Loucy (cell line): ENCODE results near the gene VKORC1.

Experiments
- H2AFZ ChIP-seq: fragments of 200-600 bp; sonication (generic); 2 replicates; pipeline ENCODE4 v1.6.0; 2016; ENCODE audit warnings: antibody characterized with exemption, mild to moderate bottlenecking, low read length, moderate library complexity
- H3F3A ChIP-seq: fragments of 200-600 bp; 2 replicates; pipeline ENCODE4 v1.6.0; 2016; ENCODE audit warnings: antibody characterized with exemption, low read depth, mild to moderate bottlenecking
- H3K27me3 ChIP-seq: fragments of 200-600 bp; sonication (generic); 2 replicates; pipeline ENCODE4 v1.6.1; 2014; ENCODE audit warnings: low read length, mild to moderate bottlenecking; ENCODE audit not compliant: insufficient read depth, poor library complexity, severe bottlenecking
- H3K36me3 ChIP-seq: fragments of 200-600 bp; sonication (generic); 2 replicates; pipeline ENCODE4 v1.6.1; 2016; ENCODE audit warnings: low read length; ENCODE audit not compliant: insufficient read depth
- H3K4me1 ChIP-seq: fragments of 200-600 bp; sonication (generic); 2 replicates; pipeline ENCODE4 v1.5.1; 2014; ENCODE audit warnings: low read length, mild to moderate bottlenecking; ENCODE audit not compliant: insufficient read depth, poor library complexity, severe bottlenecking
- H3K4me2 ChIP-seq: fragments of 200-600 bp; sonication (generic); 2 replicates; pipeline ENCODE4 v1.6.0; 2014; ENCODE audit warnings: antibody characterized with exemption, low read length, low read depth, mild to moderate bottlenecking; ENCODE audit not compliant: poor library complexity, severe bottlenecking
- H3K4me3 ChIP-seq: fragments of 200-600 bp; sonication (generic); 2 replicates; pipeline ENCODE4 v1.5.1; 2014; ENCODE audit warnings: low read length, mild to moderate bottlenecking, mixed read lengths; ENCODE audit not compliant: poor library complexity, severe bottlenecking
- H3K79me2 ChIP-seq: fragments of 200-600 bp; sonication (generic); 2 replicates; pipeline ENCODE4 v1.6.1; 2014; ENCODE audit warnings: low read length; ENCODE audit not compliant: insufficient read depth
- H3K9ac ChIP-seq: fragments of 200-600 bp; sonication (generic); 2 replicates; pipeline ENCODE4 v1.6.0; 2014; ENCODE audit warnings: mild to moderate bottlenecking, low read depth, low read length, moderate library complexity; ENCODE audit not compliant: poor library complexity, severe bottlenecking
- H3K9me2 ChIP-seq: fragments of 200-600 bp; sonication (generic); replicated peaks from 2 replicates; pipeline ENCODE4 v1.6.1; 2016; ENCODE audit warnings: low read depth, low read length, mixed read lengths
- H3K9me3 ChIP-seq: fragments of 200-600 bp; sonication (generic); 2 replicates; pipeline ENCODE4 v1.6.1; 2014; ENCODE audit warnings: mild to moderate bottlenecking, antibody characterized with exemption, low read length, low read depth; ENCODE audit not compliant: insufficient read depth
- H4K20me1 ChIP-seq: fragments of 200-600 bp; sonication (generic); 2 replicates; pipeline ENCODE4 v1.6.0; 2014; ENCODE audit warnings: antibody characterized with exemption, low read length, mild to moderate bottlenecking; ENCODE audit not compliant: insufficient read depth, poor library complexity, severe bottlenecking
- EZH2phosphoT487 ChIP-seq: fragments of 200-600 bp; IDR thresholded peaks from 2 replicates; pipeline ENCODE4 v1.6.1; 2018; ENCODE audit warnings: antibody characterized with exemption, mild to moderate bottlenecking, moderate library complexity, borderline replicate concordance
- TF ChIP-seq, protein P1 (sequence below): fragments of 200-600 bp; sonication (generic); conservative IDR thresholded peaks from 2 replicates; pipeline ENCODE4 v1.5.1; 2014; ENCODE audit warnings: mild to moderate bottlenecking, antibody characterized with exemption, low read length

The VKORC1 gene

GRCh38 chr16:31131416-31131815 is 36.8 kb upstream of the VKORC1 start:
- no peaks in the 10 kb centered on the region for H3F3A ChIP-seq
- H3K9me3 ChIP-seq = no peaks in the 10 kb centered on the region
- no peaks in the 10 kb centered on the region for H3K4me1 ChIP-seq
- H3K79me2 ChIP-seq = no peaks in the 10 kb centered on the region
- H3K4me2 ChIP-seq = no peak overlapping the region
- no peaks in the 10 kb centered on the region for H4K20me1 ChIP-seq
- no peaks in the 10 kb centered on the region for H3K27me3 ChIP-seq
- no peak overlapping the region for H3K9ac ChIP-seq
- no peak for TF ChIP-seq EZH2phosphoT487
- TF ChIP-seq, protein P1, sequence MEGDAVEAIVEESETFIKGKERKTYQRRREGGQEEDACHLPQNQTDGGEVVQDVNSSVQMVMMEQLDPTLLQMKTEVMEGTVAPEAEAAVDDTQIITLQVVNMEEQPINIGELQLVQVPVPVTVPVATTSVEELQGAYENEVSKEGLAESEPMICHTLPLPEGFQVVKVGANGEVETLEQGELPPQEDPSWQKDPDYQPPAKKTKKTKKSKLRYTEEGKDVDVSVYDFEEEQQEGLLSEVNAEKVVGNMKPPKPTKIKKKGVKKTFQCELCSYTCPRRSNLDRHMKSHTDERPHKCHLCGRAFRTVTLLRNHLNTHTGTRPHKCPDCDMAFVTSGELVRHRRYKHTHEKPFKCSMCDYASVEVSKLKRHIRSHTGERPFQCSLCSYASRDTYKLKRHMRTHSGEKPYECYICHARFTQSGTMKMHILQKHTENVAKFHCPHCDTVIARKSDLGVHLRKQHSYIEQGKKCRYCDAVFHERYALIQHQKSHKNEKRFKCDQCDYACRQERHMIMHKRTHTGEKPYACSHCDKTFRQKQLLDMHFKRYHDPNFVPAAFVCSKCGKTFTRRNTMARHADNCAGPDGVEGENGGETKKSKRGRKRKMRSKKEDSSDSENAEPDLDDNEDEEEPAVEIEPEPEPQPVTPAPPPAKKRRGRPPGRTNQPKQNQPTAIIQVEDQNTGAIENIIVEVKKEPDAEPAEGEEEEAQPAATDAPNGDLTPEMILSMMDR = no peak
- no peak overlapping the region for H3K4me3 ChIP-seq
- H2AFZ ChIP-seq = no peak overlapping the region
- no peaks in the 10 kb centered on the region for H3K36me3 ChIP-seq
- H3K9me2 ChIP-seq = no peaks in the 10 kb centered on the region

DNA sequence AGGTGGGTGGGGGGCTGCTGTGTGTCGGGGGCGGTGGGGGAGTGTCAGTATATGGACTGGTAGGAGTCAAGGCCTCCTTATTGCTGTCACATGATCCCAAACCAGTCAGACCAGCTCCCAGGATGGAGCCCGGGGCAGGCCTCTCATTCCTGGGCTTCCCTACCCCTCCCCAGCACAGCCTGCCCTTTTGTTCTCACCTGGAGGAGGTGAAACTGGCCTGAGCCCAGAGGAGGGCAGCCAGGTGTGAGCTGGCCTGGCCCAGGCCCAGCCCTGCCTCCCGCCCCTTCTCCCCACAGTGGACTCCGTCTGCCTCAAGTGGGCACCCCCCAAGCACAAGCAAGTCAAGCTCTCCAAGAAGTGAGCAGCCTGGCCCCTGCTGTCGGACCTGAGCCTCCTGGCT is 36.3 kb upstream of the VKORC1 start:
- Histone ChIP-seq H2AFZ (no peak overlapping the region), H3K36me3 (no peaks in the 10 kb centered on the region), H3K9me3 (no peaks in the 10 kb centered on the region), H3K4me3 (no peak overlapping the region), H3K4me1 (no peaks in the 10 kb centered on the region), H3K9ac (no peak overlapping the region), H4K20me1 (no peaks in the 10 kb centered on the region), H3K9me2 (no peaks in the 10 kb centered on the region), H3F3A (no peaks in the 10 kb centered on the region), H3K79me2 (no peaks in the 10 kb centered on the region), H3K27me3 (no peaks in the 10 kb centered on the region), H3K4me2 (no peak overlapping the region)
- TF ChIP-seq, protein P1 = no peak
- TF ChIP-seq EZH2phosphoT487 = no peak

DNA sequence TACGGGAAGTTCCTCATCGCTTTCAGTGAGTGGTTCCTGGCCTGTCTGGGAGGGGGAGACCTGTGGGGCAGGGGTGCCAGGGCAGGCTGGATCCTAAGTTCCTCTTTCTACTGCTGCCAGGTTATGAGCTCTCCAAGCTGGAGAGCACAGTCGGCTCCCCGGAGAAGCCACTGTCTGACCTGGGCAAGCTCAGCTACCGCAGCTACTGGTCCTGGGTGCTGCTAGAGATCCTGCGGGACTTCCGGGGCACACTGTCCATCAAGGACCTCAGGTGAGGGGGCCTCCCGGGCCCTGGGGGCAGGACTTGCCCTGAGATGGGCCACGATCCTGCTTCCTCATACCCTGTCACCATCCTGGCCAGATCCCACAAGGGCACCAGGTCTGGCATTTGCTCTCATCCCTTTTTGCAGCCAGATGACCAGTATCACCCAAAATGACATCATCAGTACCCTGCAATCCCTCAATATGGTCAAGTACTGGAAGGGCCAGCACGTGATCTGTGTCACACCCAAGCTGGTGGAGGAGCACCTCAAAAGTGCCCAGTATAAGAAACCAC is 35.8 kb upstream of the VKORC1 start:
- H2AFZ ChIP-seq = no peak overlapping the region
- H3K79me2 ChIP-seq = no peaks in the 10 kb centered on the region
- no peaks in the 10 kb centered on the region for H4K20me1 ChIP-seq
- no peaks in the 10 kb centered on the region for H3K36me3 ChIP-seq
- no peak overlapping the region for H3K4me3 ChIP-seq
- no peak overlapping the region for H3K9ac ChIP-seq
- TF ChIP-seq EZH2phosphoT487 = no peak
- TF ChIP-seq, protein P1 = no peak
- no peak overlapping the region for H3K4me2 ChIP-seq
- no peaks in the 10 kb centered on the region for H3K4me1 ChIP-seq
- no peaks in the 10 kb centered on the region for H3K9me3 ChIP-seq
- no peaks in the 10 kb centered on the region for H3K27me3 ChIP-seq
- H3F3A ChIP-seq = no peaks in the 10 kb centered on the region
- H3K9me2 ChIP-seq = no peaks in the 10 kb centered on the region
